ENCODE data around the gene S100P. TPM values are rescaled to one million over a fixed set of nuclear protein-coding genes. Genes with fewer than 3 reads are reported as not detected.

S100P gene
- total RNA-seq, 4 donors from 2014 or later, result 7.5 to 7.8 TPM; not detected in 2

DNA sequence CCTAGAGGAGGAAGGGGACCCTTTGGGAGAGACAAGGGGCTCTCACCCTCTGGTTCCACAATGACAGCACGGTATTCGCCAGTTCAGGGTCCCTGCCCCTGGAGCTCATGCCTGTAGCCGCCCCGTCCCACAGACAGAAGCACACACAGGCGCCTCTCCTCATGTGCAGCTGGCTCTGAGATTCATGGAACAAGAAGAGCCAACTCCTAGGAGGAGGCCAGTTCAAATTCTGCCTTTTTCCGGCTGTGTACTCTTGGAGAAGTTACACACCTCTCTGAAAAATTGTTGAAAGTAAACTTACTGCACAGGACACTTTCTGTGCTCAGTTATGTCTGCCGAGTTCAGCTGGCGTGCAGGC is 37.6 kb downstream of the S100P start:
- intact Hi-C loops (cut with DNase I; ENCODE audit: low total_unique reads), result no loop called here
- no peak for TF ChIP-seq POLR2AphosphoS5 (IDR thresholded peaks at IDR 0.05)
- TF ChIP-seq EP300 (IDR thresholded peaks at IDR 0.05; ENCODE audit: low read depth), result no peak
- TF ChIP-seq CTCF (IDR thresholded peaks at IDR 0.05), result no peak
- no peak for TF ChIP-seq POLR2A (IDR thresholded peaks at IDR 0.05)
- no peak overlapping the region for H3K27ac ChIP-seq
- no peaks in the 10 kb centered on the region for H3K36me3 ChIP-seq
- in situ Hi-C loops (cut with MboI; ENCODE audit: low pct_ligation_motif_present in 1 of 4, low pct_unique_long_range_greater_than_20kb in 1 of 4, low sequenced_read_pairs in 3 of 4), result loop anchor here in 1 of 4 donors (10.0 to 25.0 kb wide), 2 partner anchors 134 to 331 kb away; partner anchors contain the start of gene GRPEL1
- DNase-seq, result no peak
- peaks cover 0 to 16% (median 10%) of the 10 kb centered on the region in 4 donors for H3K4me1 ChIP-seq
- no peaks in the 10 kb centered on the region for H3K9me3 ChIP-seq
- WGBS, 2 donors (ENCODE audit: low coverage in 1 of 2), result 95% methylated on average over 8 of the region's 8 CpGs; no CpG with 5 or more reads in 1 of the 2 donors
- H3K27me3 ChIP-seq, result no peaks in the 10 kb centered on the region
- no peak overlapping the region for H3K4me3 ChIP-seq

DNA sequence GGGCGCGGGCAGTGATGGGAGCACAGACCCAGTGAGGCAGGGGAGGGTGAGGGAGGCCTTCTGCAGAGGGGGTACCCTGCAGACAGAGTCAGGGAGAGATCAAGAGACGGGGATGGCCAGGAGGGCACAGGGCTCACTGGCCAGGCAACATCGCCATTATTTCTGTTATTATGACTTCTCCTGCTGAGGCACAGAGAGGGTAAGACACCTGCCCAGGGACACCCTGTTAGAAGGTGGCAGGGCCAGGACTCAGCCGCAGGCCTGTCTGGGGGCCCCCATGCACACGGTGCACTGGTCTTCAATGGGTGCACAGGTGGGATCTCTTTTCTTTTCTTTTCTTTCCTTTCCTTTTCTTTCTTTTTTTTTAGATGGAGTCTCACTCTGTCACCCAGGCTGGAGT is 38.1 kb downstream of the S100P start:
- in situ Hi-C loops (cut with MboI; ENCODE audit: low pct_ligation_motif_present in 1 of 4, low pct_unique_long_range_greater_than_20kb in 1 of 4, low sequenced_read_pairs in 3 of 4) (loop anchor here in 1 of 4 donors (10.0 to 25.0 kb wide), 2 partner anchors 133 to 331 kb away; partner anchors contain the start of gene GRPEL1), intact Hi-C loops (cut with DNase I; ENCODE audit: low total_unique reads) (no loop called here)
- TF ChIP-seq POLR2AphosphoS5 (IDR thresholded peaks at IDR 0.05), result no peak
- TF ChIP-seq EP300 (IDR thresholded peaks at IDR 0.05; ENCODE audit: low read depth), result no peak
- TF ChIP-seq POLR2A (IDR thresholded peaks at IDR 0.05), result no peak
- no peak for TF ChIP-seq CTCF (IDR thresholded peaks at IDR 0.05)
- Histone ChIP-seq H3K4me1 (peaks cover 0 to 15% (median 10%) of the 10 kb centered on the region in 4 donors), H3K9me3 (no peaks in the 10 kb centered on the region), H3K27me3 (no peaks in the 10 kb centered on the region), H3K27ac (no peak overlapping the region), H3K36me3 (no peaks in the 10 kb centered on the region), H3K4me3 (no peak overlapping the region)
- DNase-seq, result no peak
- 96 to 100% methylated on average over 2 to 6 of the region's 6 CpGs for WGBS, 2 donors (ENCODE audit: low coverage in 1 of 2)

- Histone ChIP-seq H3K4me1 (peaks cover 0 to 11% (median 9%) of the 10 kb centered on the region in 4 donors), H3K36me3 (no peaks in the 10 kb centered on the region), H3K4me3 (no peak overlapping the region), H3K9me3 (no peaks in the 10 kb centered on the region), H3K27ac (peak overlapping the region in 3 of 4 donors; percentile 14 to 63 (median 41)), H3K27me3 (no peaks in the 10 kb centered on the region)
- intact Hi-C loops (cut with DNase I; ENCODE audit: low total_unique reads) (no loop called here), in situ Hi-C loops (cut with MboI; ENCODE audit: low pct_ligation_motif_present in 1 of 4, low pct_unique_long_range_greater_than_20kb in 1 of 4, low sequenced_read_pairs in 3 of 4) (loop anchor here in 1 of 4 donors (10.0 to 25.0 kb wide), 2 partner anchors 132 to 330 kb away; partner anchors contain the start of gene GRPEL1)
- DNase-seq, result peak; percentile 68
- 73 to 78% methylated on average over 2 to 19 of the region's 21 CpGs for WGBS, 2 donors (ENCODE audit: low coverage in 1 of 2)
- TF ChIP-seq POLR2A (IDR thresholded peaks at IDR 0.05) (no peak), POLR2AphosphoS5 (IDR thresholded peaks at IDR 0.05) (peak in 1 of 3 donors; percentile 22)
These were observed 39.0 kb downstream of the S100P start for GRCh38 chr4:6732441-6733357.

DNA sequence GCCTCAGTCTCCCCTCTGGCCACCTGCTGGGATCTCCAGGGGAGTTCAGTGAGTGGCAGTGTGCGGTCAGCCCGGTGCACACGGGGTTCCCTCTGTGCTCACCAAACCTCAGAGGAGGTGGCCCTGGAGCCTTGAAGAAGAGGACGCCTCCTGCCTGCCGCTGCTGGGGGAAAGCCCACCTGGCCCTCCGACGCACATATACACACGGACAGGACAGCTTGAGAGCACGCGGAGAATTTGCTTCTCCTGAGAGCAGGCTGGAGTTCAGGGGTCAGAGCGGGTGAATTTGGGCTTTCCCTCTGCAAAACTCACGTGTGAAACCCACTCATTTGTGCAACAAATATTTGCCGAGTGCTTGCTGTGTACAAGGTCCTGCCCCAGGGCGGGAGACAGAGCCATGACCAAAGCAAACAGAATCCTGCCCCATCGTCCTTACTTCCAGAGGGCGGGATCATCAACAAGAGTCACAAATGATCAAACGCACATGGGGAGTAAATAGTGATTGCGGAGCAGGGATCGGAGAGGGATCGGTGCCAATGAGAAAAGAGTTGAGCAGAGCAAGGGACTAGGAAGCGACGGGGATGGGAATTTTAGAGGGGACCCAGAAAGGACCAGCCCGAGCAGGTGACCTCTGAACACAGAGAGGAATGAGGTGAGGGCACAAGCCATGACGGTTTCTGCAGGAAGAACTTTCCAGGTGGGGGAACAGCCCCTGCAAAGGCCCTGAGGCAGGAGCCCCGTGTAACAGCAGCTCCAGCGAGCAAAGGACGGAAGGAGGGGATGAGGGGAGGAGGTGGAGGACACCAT is 39.9 kb downstream of the S100P start:
- TF ChIP-seq POLR2AphosphoS5 (IDR thresholded peaks at IDR 0.05) (no peak), EP300 (IDR thresholded peaks at IDR 0.05; ENCODE audit: low read depth) (no peak), CTCF (IDR thresholded peaks at IDR 0.05) (no peak), POLR2A (IDR thresholded peaks at IDR 0.05) (no peak)
- H3K36me3 ChIP-seq, result no peaks in the 10 kb centered on the region
- H3K27me3 ChIP-seq, result no peaks in the 10 kb centered on the region
- no peak overlapping the region for H3K27ac ChIP-seq
- DNase-seq, result no peak
- intact Hi-C loops (cut with DNase I; ENCODE audit: low total_unique reads), result no loop called here
- no peaks in the 10 kb centered on the region for H3K9me3 ChIP-seq
- H3K4me3 ChIP-seq, result no peak overlapping the region
- 89% methylated on average over 12 to 27 of the region's 27 CpGs for WGBS, 2 donors (ENCODE audit: low coverage in 1 of 2)
- peaks cover 0 to 11% (median 9%) of the 10 kb centered on the region in 4 donors for H3K4me1 ChIP-seq
- in situ Hi-C loops (cut with MboI; ENCODE audit: low pct_ligation_motif_present in 1 of 4, low pct_unique_long_range_greater_than_20kb in 1 of 4, low sequenced_read_pairs in 3 of 4), result loop anchor here in 1 of 4 donors (10.0 to 25.0 kb wide), 2 partner anchors 131 to 329 kb away; partner anchors contain the start of gene GRPEL1

Measured in transverse colon (tissue), 4 donors.